ENCODE results near the gene C1orf53.

C1orf53 gene

GRCh38 chr1:197915862-197916499 lies 13.6 kb downstream of the C1orf53 start:
- no peaks in the 10 kb centered on the region for H4K20me1 ChIP-seq (ENCODE audit: insufficient read depth, low read length)

GRCh38 chr1:197916500-197916983 lies 14.1 kb downstream of the C1orf53 start:
- DNase-seq = no peak

More at GRCh38 chr1:197915862-197916499, 13.6 kb downstream of the C1orf53 start:
- H3K4me2 ChIP-seq (ENCODE audit: insufficient read depth, low read length) = no peak overlapping the region
- no peaks in the 10 kb centered on the region for H3K9me3 ChIP-seq (ENCODE audit: insufficient read depth, low read length, severe bottlenecking)
- no peak overlapping the region for H3K27ac ChIP-seq (ENCODE audit: low read length)
- TF ChIP-seq EZH2 (IDR thresholded peaks at IDR 0.05; ENCODE audit: borderline replicate concordance, low read depth, low read length, severe bottlenecking) (no peak), CTCF (IDR thresholded peaks at IDR 0.05; ENCODE audit: borderline replicate concordance, extremely low read depth, low read length, poor library complexity, severe bottlenecking) (no peak)
- H3K79me2 ChIP-seq (ENCODE audit: insufficient read depth, low read length) = no peaks in the 10 kb centered on the region
- H3K9ac ChIP-seq (ENCODE audit: low read depth, low read length) = no peak overlapping the region
- peaks cover 12% of the 10 kb centered on the region for H3K4me1 ChIP-seq (ENCODE audit: insufficient read depth, low read length)
- H3K4me3 ChIP-seq (ENCODE audit: low read depth in 1 of 2, low read length in 2 of 2) = no peak overlapping the region
- no peak for ATAC-seq (ENCODE audit: insufficient read depth, low read depth)
- H3K27me3 ChIP-seq (ENCODE audit: insufficient read depth, low read length, poor library complexity) = peaks cover 14% of the 10 kb centered on the region
- no peak for DNase-seq
- H3K36me3 ChIP-seq (ENCODE audit: insufficient read depth, low read length) = no peaks in the 10 kb centered on the region
- no peak overlapping the region for H2AFZ ChIP-seq (ENCODE audit: low read depth, low read length)

DNA sequence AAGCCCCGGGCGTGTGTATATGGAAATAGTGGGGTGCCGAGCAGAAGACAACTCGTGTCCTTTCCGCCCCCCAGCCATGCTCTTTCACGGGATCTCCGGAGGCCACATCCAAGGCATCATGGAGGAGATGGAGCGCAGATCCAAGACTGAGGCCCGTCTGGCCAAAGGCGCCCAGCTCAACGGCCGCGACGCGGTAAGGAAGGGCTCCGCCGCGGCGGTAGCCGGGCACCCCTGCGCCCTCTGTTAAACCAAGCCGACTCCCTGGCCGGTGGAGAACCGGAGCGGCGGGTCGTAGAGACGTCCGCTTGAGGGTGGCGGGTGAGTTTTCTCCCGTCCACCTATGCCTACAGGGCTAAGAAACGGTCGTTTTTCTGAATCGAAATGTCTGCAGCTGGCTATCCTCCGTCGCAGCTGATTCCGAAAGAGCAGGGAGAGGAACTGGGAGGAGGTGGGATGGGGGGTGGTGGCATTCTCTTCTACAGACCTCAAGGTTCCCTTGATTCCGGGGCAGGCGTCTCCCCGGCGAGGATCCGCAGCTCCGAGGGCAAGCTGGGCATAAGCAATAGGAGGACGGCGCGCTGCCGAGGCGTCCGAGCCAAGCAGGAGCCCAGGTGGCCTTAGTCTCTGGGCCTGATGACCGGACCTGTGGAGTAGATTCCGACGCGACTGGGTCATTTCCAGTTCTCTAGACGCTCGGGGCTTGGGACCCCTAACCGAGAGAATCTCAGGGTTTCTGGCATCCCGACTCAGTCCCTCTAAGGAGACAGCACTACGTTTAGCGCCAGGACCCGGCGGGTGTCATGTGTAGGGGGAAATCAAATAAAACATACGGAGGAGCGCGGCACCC lies 15.6 kb downstream of the C1orf53 start:
- DNase-seq (no peak), ATAC-seq (ENCODE audit: insufficient read depth, low read depth) (peak; percentile 64)
- Histone ChIP-seq H3K9me3 (ENCODE audit: insufficient read depth, low read length, severe bottlenecking) (no peaks in the 10 kb centered on the region), H3K36me3 (ENCODE audit: insufficient read depth, low read length) (no peaks in the 10 kb centered on the region), H3K79me2 (ENCODE audit: insufficient read depth, low read length) (no peaks in the 10 kb centered on the region), H4K20me1 (ENCODE audit: insufficient read depth, low read length) (no peaks in the 10 kb centered on the region), H3K4me3 (ENCODE audit: low read depth in 1 of 2, low read length in 2 of 2) (peak overlapping the region; percentile 26 to 59; a peak in 3 of 4 replicates), H2AFZ (ENCODE audit: low read depth, low read length) (peak overlapping the region; percentile 84), H3K27me3 (ENCODE audit: insufficient read depth, low read length, poor library complexity) (peaks cover 14% of the 10 kb centered on the region), H3K4me2 (ENCODE audit: insufficient read depth, low read length) (peak overlapping the region; percentile 79), H3K27ac (ENCODE audit: low read length) (no peak overlapping the region), H3K4me1 (ENCODE audit: insufficient read depth, low read length) (peaks cover 12% of the 10 kb centered on the region), H3K9ac (ENCODE audit: low read depth, low read length) (peak overlapping the region; percentile 50)
- no peak for TF ChIP-seq EZH2 (IDR thresholded peaks at IDR 0.05; ENCODE audit: borderline replicate concordance, low read depth, low read length, severe bottlenecking)
- TF ChIP-seq CTCF (IDR thresholded peaks at IDR 0.05; ENCODE audit: borderline replicate concordance, extremely low read depth, low read length, poor library complexity, severe bottlenecking) = no peak

More at GRCh38 chr1:197916500-197916983, 14.1 kb downstream of the C1orf53 start:
- Histone ChIP-seq H4K20me1 (ENCODE audit: insufficient read depth, low read length) (no peaks in the 10 kb centered on the region), H3K9me3 (ENCODE audit: insufficient read depth, low read length, severe bottlenecking) (no peaks in the 10 kb centered on the region), H3K27me3 (ENCODE audit: insufficient read depth, low read length, poor library complexity) (peaks cover 14% of the 10 kb centered on the region), H3K36me3 (ENCODE audit: insufficient read depth, low read length) (no peaks in the 10 kb centered on the region), H3K4me3 (ENCODE audit: low read depth in 1 of 2, low read length in 2 of 2) (no peak overlapping the region), H3K4me1 (ENCODE audit: insufficient read depth, low read length) (peaks cover 12% of the 10 kb centered on the region), H3K9ac (ENCODE audit: low read depth, low read length) (no peak overlapping the region), H2AFZ (ENCODE audit: low read depth, low read length) (no peak overlapping the region), H3K79me2 (ENCODE audit: insufficient read depth, low read length) (no peaks in the 10 kb centered on the region), H3K27ac (ENCODE audit: low read length) (no peak overlapping the region), H3K4me2 (ENCODE audit: insufficient read depth, low read length) (no peak overlapping the region)
- no peak for ATAC-seq (ENCODE audit: insufficient read depth, low read depth)
- TF ChIP-seq EZH2 (IDR thresholded peaks at IDR 0.05; ENCODE audit: borderline replicate concordance, low read depth, low read length, severe bottlenecking) = no peak
- TF ChIP-seq CTCF (IDR thresholded peaks at IDR 0.05; ENCODE audit: borderline replicate concordance, extremely low read depth, low read length, poor library complexity, severe bottlenecking) = no peak

All from DND-41 (cell line).